HepG2 (cell line): ENCODE results near the gene LINGO1. TPM values are rescaled to one million over a fixed set of nuclear protein-coding genes. Genes with fewer than 3 reads are reported as not detected.

ENCODE experiments used
- ATAC-seq: fragments of 200-7000 bp; cut with Tn5 transposase; 3 replicates; pipeline ENCODE4 v1.9.1; 2020; ENCODE audit warnings: mild to moderate bottlenecking, moderate library complexity
- BruUV-seq: library from RNA; stranded (reverse); fragments of 400-500 nt; replicated peaks from 2 replicates; lab custom pipeline; 2021; lab: Mats Ljungman, UMichigan
- CTCF ChIA-PET: fragments of 300-600 bp; formaldehyde crosslinking; extraction: SDS; loops from one replicate; lab custom pipeline; 2021; ENCODE audit warnings: low total read pairs, inconsistent platforms, low intra/inter-chr PET ratio; lab: Yijun Ruan, JAX
- POLR2A ChIA-PET: fragments of 350-600 bp; sonication (Branson Sonifier 250); formaldehyde crosslinking; loops from one replicate; lab custom pipeline; 2020; ENCODE audit warnings: antibody characterized with exemption, inconsistent platforms; lab: Yijun Ruan, JAX
- DNase-seq: peaks from one replicate; pipeline ENCODE4 v3.0.0-alpha.2; 2015; ENCODE audit warnings: low spot score
- FAIRE-seq: peaks from 3 replicates; lab custom pipeline; 2011; peaks lifted over from hg19 to GRCh38; lab: Jason Lieb, UNC
- H2AFZ ChIP-seq: one replicate; pipeline ENCODE4 v1.6.1; 2011; ENCODE audit warnings: low read length, inconsistent platforms
- H3K27ac ChIP-seq: fragments of 300-600 bp; 3 replicates; pipeline ENCODE4 v1.8.0; 2011; ENCODE audit warnings: mixed run types, mild to moderate bottlenecking, mixed read lengths, low read length, inconsistent platforms; ENCODE audit not compliant: insufficient read depth; ENCODE audit errors: extremely low read length
- H3K27me3 ChIP-seq, 2 experiments: fragments of 200-600 bp in 1 of 2; 2 replicates in 1 of 2; 3 replicates in 1 of 2; pipeline versions ENCODE4 v1.6.0 to v1.8.0; 2011; ENCODE audit warnings: low read length in 2 of 2, mild to moderate bottlenecking in 2 of 2, moderate library complexity in 2 of 2, inconsistent platforms in 1 of 2; ENCODE audit not compliant: insufficient read depth in 2 of 2, control insufficient read depth in 1 of 2
- H3K36me3 ChIP-seq, 2 experiments: fragments of 200-600 bp in 1 of 2; replicated peaks in 1 of 2; 2 replicates in 1 of 2; 3 replicates in 1 of 2; pipeline versions ENCODE4 v1.5.1 to v1.8.0; 2011; ENCODE audit warnings: low read length in 2 of 2, inconsistent platforms in 1 of 2; ENCODE audit not compliant: insufficient read depth in 2 of 2, control insufficient read depth in 1 of 2
- H3K4me1 ChIP-seq: 2 replicates; pipeline ENCODE4 v1.5.1; 2012; ENCODE audit warnings: low read length, inconsistent platforms; ENCODE audit not compliant: insufficient read depth
- H3K4me2 ChIP-seq: 2 replicates; pipeline ENCODE4 v1.6.0; 2011; ENCODE audit warnings: low read depth, low read length, inconsistent platforms
- H3K4me3 ChIP-seq, 3 experiments: fragments of 200-600 bp in 1 of 3; sonication (generic), shearing (Covaris generic) in 1 of 3; replicated peaks in 1 of 3; 2 replicates each; pipeline ENCODE4 v1.5.1; 2011 to 2016; ENCODE audit warnings: low read length in 3 of 3, inconsistent platforms in 2 of 3, low read depth in 2 of 3, mild to moderate bottlenecking in 2 of 3, control low read depth in 1 of 3, mixed read lengths in 1 of 3; ENCODE audit not compliant: insufficient read depth in 1 of 3
- H3K79me2 ChIP-seq: one replicate; pipeline ENCODE4 v1.6.1; 2011; ENCODE audit warnings: low read length, inconsistent platforms; ENCODE audit not compliant: insufficient read depth
- H3K9ac ChIP-seq: 2 replicates; pipeline ENCODE4 v1.6.0; 2011; ENCODE audit warnings: mild to moderate bottlenecking, low read depth, low read length, inconsistent platforms; ENCODE audit not compliant: insufficient read depth
- H3K9me3 ChIP-seq: 2 replicates; pipeline ENCODE4 v1.5.1; 2012; ENCODE audit warnings: mild to moderate bottlenecking, low read length
- H4K20me1 ChIP-seq: 2 replicates; pipeline ENCODE4 v1.6.0; 2011; ENCODE audit warnings: inconsistent platforms, mild to moderate bottlenecking, low read length, moderate library complexity; ENCODE audit not compliant: insufficient read depth
- CHD4 ChIP-seq: fragments of 200-600 bp; sonication (generic); IDR thresholded peaks from 2 replicates; pipeline ENCODE4 v1.7.0; 2017; ENCODE audit warnings: mild to moderate bottlenecking, low read length, borderline replicate concordance
- KDM2A ChIP-seq: sonication (generic); formaldehyde crosslinking; IDR thresholded peaks from 2 replicates; pipeline ENCODE4 v1.4.0; 2020; ENCODE audit warnings: low read depth, missing genetic modification reagents, borderline replicate concordance
- MED1 ChIP-seq: sonication (generic); formaldehyde crosslinking; IDR thresholded peaks from 2 replicates; pipeline ENCODE4 v1.4.0; 2020; ENCODE audit warnings: missing genetic modification reagents
- MEIS1 ChIP-seq: sonication (generic); formaldehyde crosslinking; IDR thresholded peaks from 2 replicates; pipeline ENCODE4 v1.9.0; 2021; ENCODE audit warnings: mild to moderate bottlenecking, missing genetic modification reagents, moderate library complexity, borderline replicate concordance
- RARG ChIP-seq: sonication (generic); formaldehyde crosslinking; IDR thresholded peaks from 2 replicates; pipeline ENCODE4 v1.4.0; 2020; ENCODE audit warnings: low read depth, mild to moderate bottlenecking, missing genetic modification reagents
- SP1 ChIP-seq, 2 experiments: fragments of 450-650 bp in 1 of 2; sonication (generic) in 1 of 2; formaldehyde crosslinking in 1 of 2; IDR thresholded peaks; 2 replicates each; pipeline versions ENCODE4 v1.4.0 to v1.6.1; 2016 to 2020; ENCODE audit warnings: missing genetic modification reagents in 1 of 2
- SSRP1 ChIP-seq: IDR thresholded peaks from 2 replicates; pipeline ENCODE4 v1.6.1; 2016; ENCODE audit warnings: control low read depth
- TSC22D2 ChIP-seq: sonication (generic); formaldehyde crosslinking; IDR thresholded peaks from 2 replicates; pipeline ENCODE4 v1.5.1; 2020; ENCODE audit warnings: missing genetic modification reagents, mild to moderate bottlenecking, borderline replicate concordance
- ZNF12 ChIP-seq: sonication (generic); formaldehyde crosslinking; IDR thresholded peaks from 2 replicates; pipeline ENCODE4 v1.5.0; 2020; ENCODE audit warnings: missing genetic modification reagents
- ZNF383 ChIP-seq: sonication (generic); formaldehyde crosslinking; IDR thresholded peaks from 2 replicates; pipeline ENCODE4 v1.4.0; 2020; ENCODE audit warnings: missing genetic modification reagents, mild to moderate bottlenecking, borderline replicate concordance
- WGBS: methylation state at CpG from one replicate; pipeline ENCODE4 v1.1.6; 2017; ENCODE audit warnings: low lambda C conversion rate; 5-methylcytosine and 5-hydroxymethylcytosine counted together
- in situ Hi-C: cut with HindIII; loops from 2 replicates; pipeline ENCODE4 v1.10.0; 2017; ENCODE audit warnings: low pct_unique_long_range_greater_than_20kb; ENCODE audit not compliant: extremely low pct_ligation_motif_present
- intact Hi-C: fragments of 100-400 bp; cut with micrococcal nuclease; formaldehyde crosslinking; loops from one replicate; pipeline ENCODE4 v1.10.0; 2022; ENCODE audit not compliant: unreplicated experiment
- polyA plus RNA-seq, 8 experiments: library from polyadenylated mRNA; depleted of rRNA in 3 of 8; stranded (reverse) in 7 of 8; unstranded in 1 of 8; fragments of >200 nt; fragmentation: Illumina TruSeq in 4 of 8; extraction: Trizol in 4 of 8; gene quantifications; 2 replicates each; pipeline versions ENCODE4 v1.2.1 to v1.2.3, GENCODE V29; 2011 to 2016; ENCODE audit warnings: low read depth in 4 of 8, missing spikeins in 1 of 8, mixed read lengths in 1 of 8; ENCODE audit not compliant: insufficient read depth in 1 of 8
- total RNA-seq, 5 experiments: library from RNA; depleted of rRNA; stranded (reverse); fragments of >200 nt; fragmentation: Illumina TruSeq; extraction: Trizol; gene quantifications; 2 replicates each; pipeline ENCODE4 v1.2.3, GENCODE V29; 2016; ENCODE audit warnings: low read depth in 1 of 5
- TF ChIP-seq, protein P1 (sequence below): sonication (generic); formaldehyde crosslinking; IDR thresholded peaks from 2 replicates; pipeline ENCODE4 v1.5.0; 2020; ENCODE audit warnings: missing genetic modification reagents, mild to moderate bottlenecking, borderline replicate concordance
- TF ChIP-seq, protein P2 (sequence below): IDR thresholded peaks from 2 replicates; pipeline ENCODE4 v1.6.1; 2016
- TF ChIP-seq, protein P3 (sequence below): sonication (generic); IDR thresholded peaks from 2 replicates; pipeline ENCODE4 v1.6.1; 2016; ENCODE audit warnings: low read depth, borderline replicate concordance
- TF ChIP-seq, protein P4 (sequence below): IDR thresholded peaks from 2 replicates; pipeline ENCODE4 v1.6.1; 2018; ENCODE audit warnings: missing genetic modification reagents

Gene LINGO1
- total and polyA plus RNA-seq, 2 of the 13 experiments (the other 11 are each of a cell fraction or from before 2014, with no cell fraction given), result 0.07 TPM; not detected in 1

DNA sequence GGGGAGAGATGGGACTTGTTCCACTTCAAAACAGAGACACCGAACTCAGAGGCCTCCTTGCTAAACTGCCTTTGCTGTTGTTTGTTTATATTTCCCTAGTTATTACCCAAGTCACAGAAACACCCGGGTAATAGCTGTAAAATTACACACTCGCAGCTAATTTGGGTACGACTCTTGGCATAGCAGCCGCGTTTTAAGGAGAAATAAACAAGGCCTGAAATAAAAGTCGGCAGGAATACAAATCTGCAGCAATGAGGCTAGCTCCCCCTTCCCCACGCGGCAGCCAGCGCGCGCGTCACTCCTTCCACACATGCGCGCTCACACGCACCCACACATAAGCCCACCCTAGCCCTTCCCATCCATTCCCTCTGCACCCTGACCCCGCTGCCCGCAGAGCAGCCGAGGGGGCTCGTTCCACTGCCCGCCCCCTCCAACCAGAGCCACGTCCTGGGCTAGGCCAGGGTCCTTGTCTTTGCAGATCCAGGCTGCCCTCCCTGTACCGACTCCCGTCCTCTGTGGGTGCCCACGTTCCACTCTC, 67.3 kb downstream of the LINGO1 start:
- intact Hi-C loops (no loop called here), in situ Hi-C loops (no loop called here)
- Histone ChIP-seq H4K20me1 (no peaks in the 10 kb centered on the region), H3K4me3 (no peak overlapping the region), H3K36me3 (no peaks in the 10 kb centered on the region), H3K4me1 (peaks cover 26% of the 10 kb centered on the region), H3K79me2 (no peaks in the 10 kb centered on the region), H3K9ac (no peak overlapping the region), H2AFZ (no peak overlapping the region), H3K4me2 (no peak overlapping the region), H3K9me3 (no peaks in the 10 kb centered on the region), H3K27ac (no peak overlapping the region), H3K27me3 (peaks cover 2 to 28% of the 10 kb centered on the region in 2 experiments; a peak in 4 of 5 replicates)
- no TSS peak for BruUV-seq
- ChIA-PET CTCF (no interaction called here), POLR2A (no interaction called here)
- WGBS, result 68% methylated on average over 25 of the region's 25 CpGs
- ATAC-seq (no peak), DNase-seq (no peak), FAIRE-seq (no peak)
- no peak for TF ChIP-seq ZNF383 (CRISPR knock-in tag)
- no peak for TF ChIP-seq SP1 (IDR thresholded peaks at IDR 0.05)
- TF ChIP-seq SP1 (CRISPR knock-in tag; IDR thresholded peaks at IDR 0.05), result no peak
- TF ChIP-seq, protein P1, sequence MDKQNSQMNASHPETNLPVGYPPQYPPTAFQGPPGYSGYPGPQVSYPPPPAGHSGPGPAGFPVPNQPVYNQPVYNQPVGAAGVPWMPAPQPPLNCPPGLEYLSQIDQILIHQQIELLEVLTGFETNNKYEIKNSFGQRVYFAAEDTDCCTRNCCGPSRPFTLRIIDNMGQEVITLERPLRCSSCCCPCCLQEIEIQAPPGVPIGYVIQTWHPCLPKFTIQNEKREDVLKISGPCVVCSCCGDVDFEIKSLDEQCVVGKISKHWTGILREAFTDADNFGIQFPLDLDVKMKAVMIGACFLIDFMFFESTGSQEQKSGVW (CRISPR knock-in tag), result no peak
- TF ChIP-seq TSC22D2, result no peak
- TF ChIP-seq, protein P2, sequence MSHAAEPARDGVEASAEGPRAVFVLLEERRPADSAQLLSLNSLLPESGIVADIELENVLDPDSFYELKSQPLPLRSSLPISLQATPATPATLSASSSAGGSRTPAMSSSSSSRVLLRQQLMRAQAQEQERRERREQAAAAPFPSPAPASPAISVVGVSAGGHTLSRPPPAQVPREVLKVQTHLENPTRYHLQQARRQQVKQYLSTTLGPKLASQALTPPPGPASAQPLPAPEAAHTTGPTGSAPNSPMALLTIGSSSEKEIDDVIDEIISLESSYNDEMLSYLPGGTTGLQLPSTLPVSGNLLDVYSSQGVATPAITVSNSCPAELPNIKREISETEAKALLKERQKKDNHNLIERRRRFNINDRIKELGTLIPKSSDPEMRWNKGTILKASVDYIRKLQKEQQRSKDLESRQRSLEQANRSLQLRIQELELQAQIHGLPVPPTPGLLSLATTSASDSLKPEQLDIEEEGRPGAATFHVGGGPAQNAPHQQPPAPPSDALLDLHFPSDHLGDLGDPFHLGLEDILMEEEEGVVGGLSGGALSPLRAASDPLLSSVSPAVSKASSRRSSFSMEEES (CRISPR knock-in tag), result no peak
- TF ChIP-seq RARG (CRISPR knock-in tag), result no peak
- no peak for TF ChIP-seq KDM2A (CRISPR knock-in tag)
- TF ChIP-seq, protein P3, sequence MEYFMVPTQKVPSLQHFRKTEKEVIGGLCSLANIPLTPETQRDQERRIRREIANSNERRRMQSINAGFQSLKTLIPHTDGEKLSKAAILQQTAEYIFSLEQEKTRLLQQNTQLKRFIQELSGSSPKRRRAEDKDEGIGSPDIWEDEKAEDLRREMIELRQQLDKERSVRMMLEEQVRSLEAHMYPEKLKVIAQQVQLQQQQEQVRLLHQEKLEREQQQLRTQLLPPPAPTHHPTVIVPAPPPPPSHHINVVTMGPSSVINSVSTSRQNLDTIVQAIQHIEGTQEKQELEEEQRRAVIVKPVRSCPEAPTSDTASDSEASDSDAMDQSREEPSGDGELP, result no peak
- TF ChIP-seq, protein P4, sequence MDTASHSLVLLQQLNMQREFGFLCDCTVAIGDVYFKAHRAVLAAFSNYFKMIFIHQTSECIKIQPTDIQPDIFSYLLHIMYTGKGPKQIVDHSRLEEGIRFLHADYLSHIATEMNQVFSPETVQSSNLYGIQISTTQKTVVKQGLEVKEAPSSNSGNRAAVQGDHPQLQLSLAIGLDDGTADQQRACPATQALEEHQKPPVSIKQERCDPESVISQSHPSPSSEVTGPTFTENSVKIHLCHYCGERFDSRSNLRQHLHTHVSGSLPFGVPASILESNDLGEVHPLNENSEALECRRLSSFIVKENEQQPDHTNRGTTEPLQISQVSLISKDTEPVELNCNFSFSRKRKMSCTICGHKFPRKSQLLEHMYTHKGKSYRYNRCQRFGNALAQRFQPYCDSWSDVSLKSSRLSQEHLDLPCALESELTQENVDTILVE (CRISPR knock-in tag), result no peak
- TF ChIP-seq SSRP1 (CRISPR knock-in tag), result no peak
- no peak for TF ChIP-seq MED1
- TF ChIP-seq ZNF12 (CRISPR knock-in tag), result no peak
- TF ChIP-seq CHD4, result no peak
- no peak for TF ChIP-seq MEIS1 (CRISPR knock-in tag)
